Breast epithelium (tissue), 4 donors: Measurements from ENCODE around the gene MYOD1. TPM values are rescaled to one million over a fixed set of nuclear protein-coding genes. Genes with fewer than 3 reads are reported as not detected.

Source experiments
- DNase-seq, 2 donors: peaks; one replicate each; pipeline ENCODE4 v3.0.0-alpha.2; 2019; ENCODE audit warnings: low spot score in 2 of 2
- H3K27ac ChIP-seq, 2 donors: fragments of 200-600 bp; sonication (generic) in 1 of 2; one replicate each; pipeline ENCODE4 v1.5.1; 2016 to 2019; ENCODE audit warnings: mild to moderate bottlenecking in 1 of 2
- H3K27me3 ChIP-seq, 2 donors: fragments of 200-600 bp; sonication (generic) in 1 of 2; one replicate each; pipeline versions ENCODE4 v1.5.1 to v1.6.0; 2017 to 2019; ENCODE audit warnings: control low read depth in 1 of 2, mild to moderate bottlenecking in 1 of 2
- H3K36me3 ChIP-seq: fragments of 200-600 bp; one replicate; pipeline ENCODE4 v1.5.1; 2019
- H3K4me1 ChIP-seq, 2 donors: fragments of 200-600 bp; sonication (generic); one replicate each; pipeline ENCODE4 v1.5.1; 2016 to 2019; ENCODE audit warnings: control low read depth in 1 of 2
- H3K4me3 ChIP-seq, 3 donors: fragments of 200-600 bp; sonication (generic); 1 replicate in 2 of 3; 2 replicates in 1 of 3; pipeline ENCODE4 v1.5.1; 2016 to 2019; ENCODE audit warnings: mild to moderate bottlenecking in 3 of 3, moderate library complexity in 2 of 3
- H3K9me3 ChIP-seq, 2 donors: fragments of 200-600 bp; sonication (generic) in 1 of 2; one replicate each; pipeline ENCODE4 v1.5.1; 2016 to 2019; ENCODE audit warnings: control low read depth in 1 of 2
- POLR2A ChIP-seq: fragments of 450-650 bp; IDR thresholded peaks from one replicate; pipeline ENCODE4 v1.6.1; 2016; ENCODE audit warnings: antibody characterized with exemption, mild to moderate bottlenecking, moderate library complexity
- POLR2AphosphoS5 ChIP-seq, 3 donors: sonication (generic); formaldehyde crosslinking; IDR thresholded peaks; one replicate each; pipeline ENCODE4 v1.6.1; 2017; ENCODE audit warnings: antibody characterized with exemption in 3 of 3
- intact Hi-C: fragments of 100-400 bp; cut with DNase I; formaldehyde crosslinking; loops from one replicate; pipeline ENCODE4 v1.15.1; 2023; ENCODE audit warnings: low total_unique reads
- total RNA-seq, 3 donors: library from RNA; depleted of rRNA; stranded (reverse); fragments of >200 nt; gene quantifications; one replicate each; pipeline ENCODE4 v1.1.0, GENCODE V29; 2016
- TF ChIP-seq, protein P1 (sequence below), 3 donors: fragments of 450-650 bp; IDR thresholded peaks; one replicate each; pipeline ENCODE4 v1.5.1; 2016 to 2017; ENCODE audit warnings: antibody characterized with exemption in 3 of 3, mild to moderate bottlenecking in 3 of 3, moderate library complexity in 3 of 3

MYOD1 gene
- total RNA-seq, 3 donors from 2014 or later: not detected

DNA sequence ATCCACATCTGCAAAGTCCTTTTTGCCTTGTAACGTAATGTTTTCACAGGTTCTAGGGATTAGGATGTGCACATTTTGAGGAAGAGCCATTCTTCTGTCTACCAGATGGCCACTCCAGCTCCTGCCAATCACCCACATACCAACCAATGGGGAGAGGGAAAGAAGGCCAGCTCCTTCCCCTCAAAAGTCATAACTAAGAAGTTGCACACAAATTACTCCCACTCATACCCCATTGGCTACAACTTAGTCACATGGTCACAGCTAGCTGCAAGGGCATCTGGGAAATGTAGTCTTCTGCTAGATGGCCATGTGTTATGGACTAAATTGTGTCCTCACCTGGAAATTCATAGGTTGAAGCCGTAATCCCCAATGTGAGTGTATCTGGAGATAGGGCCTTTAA is 15.4 kb upstream of the MYOD1 start:
- no peak for DNase-seq
- Histone ChIP-seq H3K4me1 (no peaks in the 10 kb centered on the region), H3K36me3 (no peaks in the 10 kb centered on the region), H3K4me3 (no peak overlapping the region), H3K9me3 (peaks cover 0 to 9% of the 10 kb centered on the region in 2 donors), H3K27me3 (peaks cover 0 to 5% of the 10 kb centered on the region in 2 donors), H3K27ac (no peak overlapping the region)
- intact Hi-C loops: no loop called here
- TF ChIP-seq POLR2AphosphoS5 (IDR thresholded peaks at IDR 0.05): no peak
- TF ChIP-seq, protein P1, sequence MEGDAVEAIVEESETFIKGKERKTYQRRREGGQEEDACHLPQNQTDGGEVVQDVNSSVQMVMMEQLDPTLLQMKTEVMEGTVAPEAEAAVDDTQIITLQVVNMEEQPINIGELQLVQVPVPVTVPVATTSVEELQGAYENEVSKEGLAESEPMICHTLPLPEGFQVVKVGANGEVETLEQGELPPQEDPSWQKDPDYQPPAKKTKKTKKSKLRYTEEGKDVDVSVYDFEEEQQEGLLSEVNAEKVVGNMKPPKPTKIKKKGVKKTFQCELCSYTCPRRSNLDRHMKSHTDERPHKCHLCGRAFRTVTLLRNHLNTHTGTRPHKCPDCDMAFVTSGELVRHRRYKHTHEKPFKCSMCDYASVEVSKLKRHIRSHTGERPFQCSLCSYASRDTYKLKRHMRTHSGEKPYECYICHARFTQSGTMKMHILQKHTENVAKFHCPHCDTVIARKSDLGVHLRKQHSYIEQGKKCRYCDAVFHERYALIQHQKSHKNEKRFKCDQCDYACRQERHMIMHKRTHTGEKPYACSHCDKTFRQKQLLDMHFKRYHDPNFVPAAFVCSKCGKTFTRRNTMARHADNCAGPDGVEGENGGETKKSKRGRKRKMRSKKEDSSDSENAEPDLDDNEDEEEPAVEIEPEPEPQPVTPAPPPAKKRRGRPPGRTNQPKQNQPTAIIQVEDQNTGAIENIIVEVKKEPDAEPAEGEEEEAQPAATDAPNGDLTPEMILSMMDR (IDR thresholded peaks at IDR 0.05): no peak
- TF ChIP-seq POLR2A: no peak

- no peak for TF ChIP-seq POLR2A
- TF ChIP-seq, protein P1 (IDR thresholded peaks at IDR 0.05): no peak
- no peak for TF ChIP-seq POLR2AphosphoS5 (IDR thresholded peaks at IDR 0.05)
- peaks cover 0 to 9% of the 10 kb centered on the region in 2 donors for H3K9me3 ChIP-seq
- no peak overlapping the region for H3K27ac ChIP-seq
- H3K4me1 ChIP-seq: no peaks in the 10 kb centered on the region
- H3K27me3 ChIP-seq: peaks cover 0 to 28% of the 10 kb centered on the region in 2 donors
- H3K4me3 ChIP-seq: no peak overlapping the region
- no peaks in the 10 kb centered on the region for H3K36me3 ChIP-seq
- DNase-seq: no peak
- intact Hi-C loops: no loop called here
Measured at GRCh38 chr11:17707830-17708229, 11.5 kb upstream of the MYOD1 start.

GRCh38 chr11:17711836-17712235 is 7.5 kb upstream of the MYOD1 start:
- DNase-seq: no peak
- Histone ChIP-seq H3K9me3 (no peaks in the 10 kb centered on the region), H3K27ac (no peak overlapping the region), H3K27me3 (peaks cover 0 to 49% of the 10 kb centered on the region in 2 donors), H3K36me3 (no peaks in the 10 kb centered on the region), H3K4me3 (no peak overlapping the region), H3K4me1 (no peaks in the 10 kb centered on the region)
- intact Hi-C loops: no loop called here
- TF ChIP-seq, protein P1 (IDR thresholded peaks at IDR 0.05): no peak
- no peak for TF ChIP-seq POLR2AphosphoS5 (IDR thresholded peaks at IDR 0.05)
- no peak for TF ChIP-seq POLR2A

DNA sequence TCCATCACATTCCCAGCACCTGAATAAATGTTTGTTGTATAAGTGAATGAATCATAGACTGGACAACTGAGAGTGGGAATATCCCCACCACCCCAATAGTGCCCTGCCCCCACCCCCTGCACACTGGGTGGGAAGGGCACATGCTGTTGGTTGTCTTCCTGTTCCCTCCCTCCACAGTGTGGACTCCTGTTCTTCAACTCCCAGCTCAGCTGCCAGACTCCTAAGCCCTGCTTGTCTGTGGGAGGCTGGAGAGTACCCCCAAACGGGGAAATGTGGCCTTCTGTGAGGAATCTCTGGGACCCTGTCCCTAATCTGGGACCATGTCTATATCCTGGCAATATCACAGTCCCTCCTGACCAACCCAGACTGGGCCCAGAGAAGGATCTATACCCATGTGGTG is 5.5 kb upstream of the MYOD1 start:
- H3K27me3 ChIP-seq: peaks cover 0 to 64% of the 10 kb centered on the region in 2 donors

DNA sequence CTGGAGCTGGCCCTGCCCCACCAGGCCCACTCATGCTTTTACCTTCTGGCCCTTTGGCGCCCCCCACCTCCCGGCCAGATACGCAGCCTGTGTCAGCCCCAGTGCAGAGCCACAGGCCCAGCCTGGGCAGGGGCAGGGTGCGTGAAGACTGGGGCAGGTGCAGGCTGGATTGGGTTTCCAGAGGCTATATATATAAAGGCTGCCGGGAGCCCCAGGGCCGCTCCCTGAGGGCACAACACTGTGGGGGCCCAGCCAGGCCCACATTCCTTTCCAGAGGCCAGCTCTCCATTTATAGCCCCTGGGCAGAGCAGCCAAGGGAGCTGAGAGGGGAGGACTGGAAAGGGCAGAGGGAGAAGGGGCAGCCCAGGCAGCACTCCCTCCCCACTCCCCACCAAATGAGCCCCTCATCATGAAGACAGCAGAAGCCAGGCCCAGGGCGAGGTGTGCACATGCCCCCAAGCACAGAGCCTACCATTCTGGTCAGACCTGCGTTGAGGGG is 5.0 kb upstream of the MYOD1 start:
- H3K4me3 ChIP-seq: no peak overlapping the region
- H3K4me1 ChIP-seq: no peaks in the 10 kb centered on the region
- DNase-seq: no peak
- H3K27ac ChIP-seq: no peak overlapping the region
- no peaks in the 10 kb centered on the region for H3K9me3 ChIP-seq
- TF ChIP-seq POLR2A (no peak), POLR2AphosphoS5 (IDR thresholded peaks at IDR 0.05) (no peak)
- TF ChIP-seq, protein P1 (IDR thresholded peaks at IDR 0.05): no peak
- no peaks in the 10 kb centered on the region for H3K36me3 ChIP-seq
- intact Hi-C loops: no loop called here
- H3K27me3 ChIP-seq: peaks cover 3 to 64% of the 10 kb centered on the region in 2 donors

More for the DNA sequence above, 5.5 kb upstream of the MYOD1 start:
- no peaks in the 10 kb centered on the region for H3K9me3 ChIP-seq
- H3K36me3 ChIP-seq: no peaks in the 10 kb centered on the region
- intact Hi-C loops: no loop called here
- H3K4me3 ChIP-seq: no peak overlapping the region
- TF ChIP-seq, protein P1 (IDR thresholded peaks at IDR 0.05): no peak
- no peak for TF ChIP-seq POLR2AphosphoS5 (IDR thresholded peaks at IDR 0.05)
- no peak overlapping the region for H3K27ac ChIP-seq
- H3K4me1 ChIP-seq: no peaks in the 10 kb centered on the region
- no peak for DNase-seq
